ENCODE data around the gene CHRM1.

The CHRM1 gene

GRCh38 chr11:62925308-62925707 is 4.1 kb upstream of the CHRM1 start:
- DNase-seq = no peak

- DNase-seq = no peak
Measured at GRCh38 chr11:62923601-62924411, 2.6 kb upstream of the CHRM1 start.

- DNase-seq = no peak
Measured at GRCh38 chr11:62922653-62923431, 1.7 kb upstream of the CHRM1 start.

GRCh38 chr11:62922189-62922589 is 1.0 kb upstream of the CHRM1 start:
- no peak for DNase-seq

GRCh38 chr11:62921573-62922188 is 518 bp upstream of the CHRM1 start:
- DNase-seq = no peak

GRCh38 chr11:62919898-62920640 is 1.1 kb downstream of the CHRM1 start:
- DNase-seq = no peak

GRCh38 chr11:62919476-62919875 is 1.7 kb downstream of the CHRM1 start:
- no peak for DNase-seq

GRCh38 chr11:62918531-62918930 is 2.6 kb downstream of the CHRM1 start:
- no peak for DNase-seq

GRCh38 chr11:62917906-62918502 is 3.2 kb downstream of the CHRM1 start:
- DNase-seq = no peak

- DNase-seq = no peak
Measured at GRCh38 chr11:62914416-62914815, 6.7 kb downstream of the CHRM1 start.

- DNase-seq = no peak
Measured at GRCh38 chr11:62912268-62912667, 8.9 kb downstream of the CHRM1 start.

GRCh38 chr11:62911137-62912130 is 9.7 kb downstream of the CHRM1 start:
- no peak for DNase-seq

GRCh38 chr11:62910141-62910882 is 10.9 kb downstream of the CHRM1 start:
- no peak for DNase-seq

- DNase-seq = no peak
Measured at GRCh38 chr11:62909107-62909894, 11.9 kb downstream of the CHRM1 start.

GRCh38 chr11:62908468-62909072 is 12.6 kb downstream of the CHRM1 start:
- DNase-seq = no peak

GRCh38 chr11:62905927-62906531 is 15.1 kb downstream of the CHRM1 start:
- DNase-seq = peak; percentile 47 to 52

- DNase-seq = no peak
Measured at GRCh38 chr11:62905296-62905695, 15.9 kb downstream of the CHRM1 start.

GRCh38 chr11:62902932-62903331 is 18.2 kb downstream of the CHRM1 start:
- DNase-seq = no peak

GRCh38 chr11:62898027-62898426 is 23.1 kb downstream of the CHRM1 start:
- no peak for DNase-seq
